Spleen (tissue), 7 donors: ENCODE results near the gene HES6.

Experiments used
- POLR2A ChIP-seq, 3 donors: fragments of 450-650 bp; IDR thresholded peaks; one replicate each; pipeline ENCODE4 v1.5.1; 2017; ENCODE audit warnings: antibody characterized with exemption in 3 of 3, mild to moderate bottlenecking in 1 of 3
- POLR2AphosphoS5 ChIP-seq, 3 donors: sonication (generic); formaldehyde crosslinking; IDR thresholded peaks; one replicate each; pipeline ENCODE4 v1.5.1; 2017; ENCODE audit warnings: antibody characterized with exemption in 3 of 3
- TF ChIP-seq, protein P1 (sequence below), 11 experiments: fragments of 200-600 bp in 7 of 11; fragments of 450-650 bp in 4 of 11; sonication (generic) in 4 of 11; IDR thresholded peaks in 8 of 11; conservative IDR thresholded peaks in 3 of 11; 1 replicate in 7 of 11; 2 replicates in 4 of 11; pipeline versions ENCODE4 v1.4.0 to v1.8.0; 2016 to 2021; ENCODE audit warnings: antibody characterized with exemption in 11 of 11, inconsistent platforms in 4 of 11, mild to moderate bottlenecking in 1 of 11
- donor health status: DM: no; HTN: no; CAD: no; lungs with moderate emphysema.
- donor health status: DM: no; HTN: no; CAD: no.
- donor health status: DM: no; HTN: no; CAD: no.

DNA sequence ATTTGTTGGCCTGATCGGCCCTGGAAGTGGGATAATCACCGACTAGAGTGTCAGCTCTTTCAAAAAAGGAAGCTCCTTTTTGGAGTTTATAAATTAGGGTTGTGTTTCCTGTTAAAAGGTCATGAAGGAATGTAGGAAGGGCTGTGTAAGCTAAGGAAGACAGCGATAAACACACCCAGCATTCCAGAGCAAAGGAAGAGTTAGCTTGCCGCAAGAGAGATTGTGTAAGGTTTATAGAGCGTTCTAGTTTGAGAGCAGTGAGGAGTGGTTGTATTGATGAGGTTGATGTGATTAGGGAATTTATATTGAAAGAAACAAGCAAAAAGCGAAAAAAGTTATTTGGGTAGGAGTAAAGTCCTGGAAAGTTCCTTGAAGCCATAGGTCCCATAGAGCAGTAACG lies 32.8 kb downstream of the HES6 start:
- TF ChIP-seq, protein P1, sequence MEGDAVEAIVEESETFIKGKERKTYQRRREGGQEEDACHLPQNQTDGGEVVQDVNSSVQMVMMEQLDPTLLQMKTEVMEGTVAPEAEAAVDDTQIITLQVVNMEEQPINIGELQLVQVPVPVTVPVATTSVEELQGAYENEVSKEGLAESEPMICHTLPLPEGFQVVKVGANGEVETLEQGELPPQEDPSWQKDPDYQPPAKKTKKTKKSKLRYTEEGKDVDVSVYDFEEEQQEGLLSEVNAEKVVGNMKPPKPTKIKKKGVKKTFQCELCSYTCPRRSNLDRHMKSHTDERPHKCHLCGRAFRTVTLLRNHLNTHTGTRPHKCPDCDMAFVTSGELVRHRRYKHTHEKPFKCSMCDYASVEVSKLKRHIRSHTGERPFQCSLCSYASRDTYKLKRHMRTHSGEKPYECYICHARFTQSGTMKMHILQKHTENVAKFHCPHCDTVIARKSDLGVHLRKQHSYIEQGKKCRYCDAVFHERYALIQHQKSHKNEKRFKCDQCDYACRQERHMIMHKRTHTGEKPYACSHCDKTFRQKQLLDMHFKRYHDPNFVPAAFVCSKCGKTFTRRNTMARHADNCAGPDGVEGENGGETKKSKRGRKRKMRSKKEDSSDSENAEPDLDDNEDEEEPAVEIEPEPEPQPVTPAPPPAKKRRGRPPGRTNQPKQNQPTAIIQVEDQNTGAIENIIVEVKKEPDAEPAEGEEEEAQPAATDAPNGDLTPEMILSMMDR (IDR thresholded peaks at IDR 0.05 in 8 of 11, conservative IDR thresholded peaks at IDR 0.05 in 3 of 11), result no peak
- TF ChIP-seq POLR2AphosphoS5 (IDR thresholded peaks at IDR 0.05) (no peak), POLR2A (IDR thresholded peaks at IDR 0.05) (no peak)
